PFSK-1 (cell line): ENCODE results near the gene PPFIBP2.

Source experiments
- FOXP2 ChIP-seq: optimal IDR thresholded peaks from 2 replicates; pipeline ENCODE3; 2011; ENCODE audit warnings: borderline replicate concordance, control low read depth, inconsistent platforms; ENCODE audit not compliant: insufficient read depth; ENCODE audit errors: extremely low read length, extremely low read depth
- POLR2AphosphoS5 ChIP-seq: IDR thresholded peaks from 2 replicates; pipeline ENCODE4 v1.6.1; 2012; ENCODE audit warnings: low read depth, mild to moderate bottlenecking, control low read depth, low read length, moderate library complexity
- REST ChIP-seq, 2 experiments: IDR thresholded peaks; 2 replicates each; pipeline versions ENCODE4 v1.6.1 to v1.8.0; 2011 to 2012; ENCODE audit warnings: low read depth in 2 of 2, low read length in 2 of 2, control low read depth in 1 of 2, inconsistent platforms in 1 of 2, mild to moderate bottlenecking in 1 of 2, moderate library complexity in 1 of 2; ENCODE audit not compliant: insufficient read depth in 1 of 2
- SIN3A ChIP-seq: IDR thresholded peaks from 2 replicates; pipeline ENCODE4 v1.6.1; 2012; ENCODE audit warnings: mild to moderate bottlenecking, low read length, moderate library complexity, borderline replicate concordance; ENCODE audit not compliant: insufficient read depth
- TAF1 ChIP-seq: IDR thresholded peaks from 2 replicates; pipeline ENCODE4 v1.6.1; 2012; ENCODE audit warnings: low read length, control low read depth, borderline replicate concordance; ENCODE audit not compliant: insufficient read depth

PPFIBP2 gene

GRCh38 chr11:7495882-7496551 is 17.8 kb upstream of the PPFIBP2 start:
- TF ChIP-seq SIN3A: no peak
- TF ChIP-seq TAF1: no peak
- no peak for TF ChIP-seq POLR2AphosphoS5
- TF ChIP-seq REST (IDR thresholded peaks at IDR 0.05; ENCODE audit: insufficient read depth in 1 of 2, low read depth in 2 of 2, low read length in 2 of 2): no peak
- TF ChIP-seq FOXP2: no peak

DNA sequence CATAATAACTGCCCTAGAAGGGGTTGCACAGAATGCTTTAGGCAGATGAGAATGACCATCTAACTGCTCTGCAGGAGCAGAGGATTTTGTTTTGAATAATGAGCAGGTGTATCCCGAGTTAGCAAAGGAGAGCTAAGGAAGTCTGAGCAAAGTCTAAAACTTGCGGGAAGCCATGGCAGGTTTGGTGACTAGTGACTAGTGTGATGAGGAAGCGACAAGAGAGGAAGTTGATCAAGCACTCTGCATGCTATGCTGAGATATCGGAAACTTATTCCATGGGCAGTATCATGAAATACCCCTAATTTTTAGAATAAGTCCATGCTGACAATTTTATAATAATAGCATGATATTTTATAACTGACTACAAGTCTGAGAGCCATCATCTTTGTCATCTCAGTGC is 15.6 kb upstream of the PPFIBP2 start:
- TF ChIP-seq SIN3A (no peak), REST (IDR thresholded peaks at IDR 0.05; ENCODE audit: insufficient read depth in 1 of 2, low read depth in 2 of 2, low read length in 2 of 2) (no peak), FOXP2 (no peak)

GRCh38 chr11:7499081-7499480 is 14.7 kb upstream of the PPFIBP2 start:
- TF ChIP-seq REST (IDR thresholded peaks at IDR 0.05; ENCODE audit: insufficient read depth in 1 of 2, low read depth in 2 of 2, low read length in 2 of 2): no peak
- TF ChIP-seq FOXP2: no peak

DNA sequence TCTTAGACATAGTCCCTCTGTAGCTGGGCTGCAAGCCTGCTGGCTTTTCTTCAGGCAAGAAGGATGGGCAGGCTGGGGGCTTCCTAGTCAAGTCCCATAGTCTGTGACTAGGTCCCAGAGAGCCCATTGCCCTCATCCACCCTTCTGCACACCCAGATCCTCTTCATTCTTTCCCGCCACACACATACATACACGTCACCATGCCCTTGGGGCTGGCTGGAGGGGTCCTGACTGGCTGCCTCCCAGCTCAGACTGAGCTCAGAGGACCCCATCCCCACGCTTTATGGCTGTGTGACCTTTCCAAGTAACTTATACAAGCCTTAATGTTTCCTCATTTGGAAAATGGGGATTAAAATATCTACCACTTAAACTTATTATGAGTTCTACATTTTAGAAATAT is 13.5 kb upstream of the PPFIBP2 start:
- TF ChIP-seq POLR2AphosphoS5 (no peak), SIN3A (no peak), TAF1 (no peak), REST (IDR thresholded peaks at IDR 0.05; ENCODE audit: insufficient read depth in 1 of 2, low read depth in 2 of 2, low read length in 2 of 2) (no peak), FOXP2 (no peak)

GRCh38 chr11:7501251-7501650 is 12.5 kb upstream of the PPFIBP2 start:
- TF ChIP-seq SIN3A (no peak), FOXP2 (no peak), REST (IDR thresholded peaks at IDR 0.05; ENCODE audit: insufficient read depth in 1 of 2, low read depth in 2 of 2, low read length in 2 of 2) (no peak), POLR2AphosphoS5 (no peak), TAF1 (no peak)
